ENCODE results near the gene UQCR10.

The UQCR10 gene

DNA sequence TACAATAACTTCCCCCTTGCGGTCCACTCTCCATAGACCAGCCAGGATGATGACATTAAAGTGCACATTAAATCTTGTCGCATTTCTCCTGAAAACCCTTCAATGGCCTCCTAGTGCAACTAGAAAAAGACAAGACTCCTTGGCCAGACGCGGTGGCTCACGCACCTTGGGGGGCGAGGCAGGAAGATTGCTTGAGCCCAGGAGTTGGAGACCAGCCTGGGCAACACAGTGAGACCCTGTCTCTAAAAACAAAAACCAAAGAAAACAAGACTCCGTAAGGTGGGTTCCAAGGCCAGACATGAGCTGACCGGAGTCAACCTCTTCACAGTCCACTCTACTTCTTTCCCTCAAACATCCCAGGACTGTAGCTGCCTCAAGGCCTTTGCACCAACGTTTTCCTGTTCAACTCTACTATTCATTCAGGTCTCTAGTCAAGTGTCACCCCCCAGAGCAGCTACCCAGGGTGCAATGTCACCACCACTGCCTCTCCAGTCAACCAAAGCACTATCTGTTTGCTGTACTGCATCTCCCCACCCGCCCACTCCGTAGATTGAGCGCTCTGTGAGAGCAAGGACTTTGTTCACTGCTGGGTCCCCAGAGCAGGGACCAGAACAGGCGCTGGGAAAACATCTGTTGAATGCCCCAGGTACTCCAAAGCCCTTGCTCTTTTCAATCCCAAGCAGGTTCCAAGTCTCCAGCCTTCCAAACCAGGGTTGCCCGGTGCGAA is 1.1 kb upstream of the UQCR10 start:
- peak; percentile 51 for DNase-seq (ENCODE audit: low spot score)

DNA sequence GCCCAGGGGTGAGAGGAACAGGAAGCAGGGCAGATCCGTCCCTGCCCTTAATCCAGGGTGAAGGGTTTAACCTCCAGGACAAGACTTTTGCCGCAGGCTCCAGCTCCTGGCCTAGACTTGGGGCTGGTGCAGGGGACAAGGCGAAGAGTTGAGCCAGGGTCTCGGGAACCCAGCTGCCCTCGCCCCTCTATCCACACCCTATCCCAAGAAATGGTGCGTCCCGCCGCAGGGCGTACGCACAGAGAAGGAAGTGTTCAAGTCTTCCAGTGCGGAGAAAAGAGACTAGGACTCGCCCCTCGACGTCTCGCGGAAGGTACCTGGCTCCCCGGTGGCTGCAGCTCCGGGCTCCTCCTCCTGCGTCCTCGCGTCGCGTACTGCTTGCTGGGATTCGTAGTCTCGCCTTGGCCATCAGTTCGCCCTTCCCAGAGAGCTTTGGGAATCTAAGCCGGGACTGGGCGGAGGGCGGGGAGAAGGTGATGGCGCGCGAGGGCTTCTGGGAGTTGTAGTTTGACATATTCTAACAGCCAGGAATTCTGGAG is 468 bp upstream of the UQCR10 start, which contains the start of gene ZMAT5:
Gene ZMAT5 (minus strand): TSS at position 376 of the 539 bp plus-strand sequence. CDS start 18,463 bp downstream, outside the sequence.
- DNase-seq (ENCODE audit: low spot score) = peak; percentile 97

DNA sequence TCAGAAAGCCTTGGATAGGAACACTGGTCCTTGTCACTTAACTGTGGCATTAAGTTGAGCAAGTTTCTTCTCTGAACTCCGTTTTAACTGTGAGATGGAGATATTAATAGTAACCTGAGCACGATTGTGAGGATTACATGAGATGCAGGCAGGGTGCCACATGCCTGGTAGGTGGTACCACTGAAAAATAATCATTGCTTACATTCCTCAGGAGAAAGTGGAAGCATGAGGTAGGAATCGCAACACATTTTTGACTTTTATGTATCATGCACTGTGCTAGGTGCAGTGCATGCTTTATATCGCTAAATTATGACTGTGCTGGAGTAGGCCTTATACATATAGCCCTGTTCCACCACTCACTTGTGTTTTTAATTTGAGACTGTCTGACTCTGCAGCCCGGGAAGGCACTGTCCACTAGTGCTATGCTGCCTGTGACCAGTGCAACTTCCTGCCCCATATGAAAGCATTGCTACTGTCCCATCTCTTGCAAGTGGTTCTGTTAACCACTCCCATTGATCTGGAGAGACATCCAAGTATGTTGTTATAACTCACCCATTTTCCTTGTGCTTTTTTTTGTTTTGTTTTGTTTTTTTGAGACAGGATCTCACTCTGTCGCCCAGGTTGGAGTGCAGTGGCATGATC is 1.0 kb downstream of the UQCR10 start:
- no peak for DNase-seq (ENCODE audit: low spot score)

DNA sequence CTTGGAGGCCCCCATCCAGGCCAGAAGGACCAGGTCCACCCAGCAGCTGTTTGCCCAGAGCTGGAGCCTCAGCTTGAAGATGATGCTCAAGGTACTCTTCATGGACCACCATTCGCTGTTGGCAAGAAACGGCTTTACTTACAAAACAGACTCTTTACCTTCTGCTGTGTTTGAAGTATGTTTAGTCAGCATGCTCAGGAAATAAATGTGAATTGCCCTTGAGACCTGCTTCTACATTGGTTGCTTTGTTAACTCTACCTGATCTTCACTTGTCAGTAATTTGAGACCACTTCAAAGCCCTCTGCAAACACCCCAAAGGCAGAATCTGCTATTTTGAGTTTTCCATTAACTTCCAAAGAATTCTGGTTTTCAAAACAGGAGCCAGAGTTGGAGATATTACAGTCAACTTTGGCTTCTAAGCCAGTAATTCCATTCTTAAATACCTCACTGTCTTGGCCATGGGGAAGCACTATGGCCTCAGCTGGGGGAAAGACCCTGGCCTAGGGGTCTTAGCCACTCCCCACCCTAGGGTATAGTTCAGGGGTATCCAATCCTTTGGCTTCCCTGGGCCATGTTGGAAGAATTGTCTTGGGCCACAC is 2.7 kb downstream of the UQCR10 start:
- DNase-seq (ENCODE audit: low spot score) = no peak

DNA sequence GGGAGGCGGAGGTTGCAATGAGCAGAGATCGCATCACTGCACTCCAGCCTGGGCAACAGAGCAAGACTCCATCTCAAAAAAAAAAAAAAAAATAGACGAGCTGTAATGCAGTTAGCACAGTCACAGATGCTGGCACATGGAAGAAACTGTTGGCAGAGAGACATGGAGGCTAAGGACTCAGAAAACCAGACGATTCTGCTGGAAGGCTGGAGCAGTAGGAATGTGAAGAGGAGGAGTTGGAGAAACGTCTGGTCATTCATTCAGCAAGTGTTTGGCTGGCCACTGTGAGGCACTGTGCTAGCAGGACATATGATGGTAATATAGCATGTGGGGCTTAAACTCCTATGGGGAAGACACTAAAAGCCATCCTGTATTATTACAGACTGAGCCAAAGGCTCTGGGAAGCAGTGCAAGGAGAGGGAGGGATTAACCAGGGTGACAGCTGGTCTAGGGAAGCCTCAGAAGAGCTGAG is 5.0 kb downstream of the UQCR10 start:
- DNase-seq (ENCODE audit: low spot score) = no peak

DNA sequence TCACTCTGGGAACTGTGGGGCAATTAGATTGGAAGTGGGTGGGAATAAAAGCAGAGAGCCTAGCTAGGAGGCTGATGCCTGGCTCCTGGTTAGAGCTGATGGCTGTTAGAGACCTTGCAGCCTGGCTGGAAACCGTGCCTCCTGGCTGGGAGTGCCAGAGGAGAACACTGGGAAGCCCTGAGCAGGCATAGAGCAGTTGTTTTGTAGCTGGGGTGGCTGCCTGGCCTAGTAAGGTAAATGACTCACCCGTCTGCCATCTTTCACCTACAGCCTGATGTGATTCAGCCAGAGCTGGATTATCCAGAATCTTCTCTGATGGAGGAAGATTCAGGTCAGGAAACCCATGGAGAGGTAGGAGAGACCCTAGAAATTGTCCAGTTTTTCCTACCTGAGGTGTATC is 6.1 kb downstream of the UQCR10 start:
- DNase-seq (ENCODE audit: low spot score) = no peak

DNA sequence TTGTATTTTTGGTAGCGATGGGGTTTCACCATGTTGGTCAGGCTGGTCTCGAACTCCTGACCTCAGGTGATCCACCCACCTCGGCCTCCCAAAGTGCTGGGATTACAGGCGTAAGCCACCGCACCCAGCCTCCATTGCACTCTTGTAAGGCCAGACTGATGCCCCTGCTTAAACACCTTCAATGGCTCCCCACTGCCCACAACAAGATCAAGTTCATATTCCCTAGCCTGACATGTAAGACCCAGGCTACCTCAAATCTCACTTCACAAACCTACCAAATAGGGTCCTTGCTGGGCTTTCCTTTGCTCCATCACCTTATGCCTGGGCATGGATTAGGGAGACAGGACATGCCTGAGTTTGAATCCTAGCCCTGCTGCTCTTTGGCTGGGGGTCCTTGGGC is 13.1 kb downstream of the UQCR10 start:
- no peak for DNase-seq (ENCODE audit: low spot score)

DNA sequence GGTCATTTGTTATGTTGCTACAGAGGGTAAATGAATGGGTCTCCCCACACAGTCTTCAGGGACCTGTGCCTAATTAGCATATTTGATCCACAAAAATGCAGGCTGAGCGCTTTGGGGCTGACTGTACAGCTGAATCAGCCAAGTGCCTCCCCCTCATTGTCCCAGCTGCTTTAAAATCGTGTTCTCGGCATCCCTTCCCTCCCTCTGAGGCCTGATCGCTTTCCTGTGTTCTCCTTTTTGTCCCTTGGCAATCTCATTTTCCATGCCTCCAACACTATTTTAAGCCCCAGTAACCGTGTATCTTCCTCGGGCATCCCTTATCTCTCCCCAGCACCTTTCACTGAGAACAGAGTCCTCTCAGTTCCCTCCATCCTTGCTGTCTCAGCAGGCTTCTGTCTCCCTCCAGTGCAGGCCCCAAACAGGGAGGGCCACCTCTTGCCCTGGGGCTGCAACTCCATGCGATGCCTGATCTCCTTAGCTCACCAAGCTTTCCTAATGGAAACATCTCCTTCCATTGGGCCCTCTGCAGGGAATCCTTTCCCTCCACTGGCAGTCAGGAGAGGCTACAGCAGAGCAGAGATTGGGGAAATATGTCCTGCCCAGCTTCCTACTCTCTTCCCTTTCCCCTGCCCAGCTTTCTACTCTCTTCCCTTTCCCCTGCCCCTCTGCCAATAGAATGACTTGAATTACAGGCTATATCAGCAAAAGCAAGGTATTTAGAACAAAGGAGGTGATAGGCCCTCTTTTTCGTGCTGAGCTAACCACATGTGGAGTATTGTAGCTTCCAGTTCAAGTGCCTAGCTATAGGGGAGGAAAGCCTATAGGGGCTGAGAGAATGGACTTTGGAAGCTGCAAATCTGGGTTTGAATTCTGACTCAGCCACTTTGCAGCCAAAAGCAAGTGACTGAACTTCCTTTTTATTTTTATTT is 13.8 kb downstream of the UQCR10 start:
- no peak for DNase-seq (ENCODE audit: low spot score)

DNA sequence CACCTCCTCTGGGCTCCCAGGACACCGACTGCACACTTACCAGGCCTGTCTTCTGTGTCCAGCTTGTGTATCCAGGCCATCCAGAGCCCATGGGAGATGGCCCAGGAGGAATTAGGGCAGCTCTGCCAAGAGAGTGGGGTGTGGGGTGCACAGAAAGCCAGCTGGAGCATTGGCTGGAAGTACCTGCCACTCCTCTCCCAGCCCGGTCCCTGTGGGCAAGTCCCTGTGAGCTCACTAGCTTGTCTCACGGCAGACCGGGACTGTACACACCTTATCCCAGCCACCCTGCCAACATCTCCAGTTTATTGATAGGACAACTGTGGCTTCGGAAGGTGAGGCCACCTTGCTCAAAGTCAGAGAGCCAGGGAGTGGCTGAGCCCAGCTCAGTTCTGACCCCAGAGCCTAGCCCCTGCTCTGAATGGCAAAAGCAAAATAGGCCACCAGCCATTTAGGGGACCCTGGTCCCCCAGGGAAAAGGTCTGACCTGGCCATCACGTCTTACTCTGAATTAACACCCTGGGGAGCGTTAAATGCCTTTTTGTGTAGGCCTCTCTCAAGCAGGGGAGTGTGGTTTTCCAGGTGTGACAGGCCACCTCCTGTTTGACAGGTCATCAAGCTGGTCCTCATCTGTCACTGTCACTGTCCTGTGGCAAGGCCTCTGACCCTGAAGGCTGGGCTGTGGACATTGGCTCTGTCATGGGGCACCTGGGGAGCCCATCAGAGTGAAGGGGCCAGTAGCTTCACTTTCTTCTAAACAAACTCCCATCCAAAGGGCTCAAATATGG is 15.1 kb downstream of the UQCR10 start:
- no peak for DNase-seq (ENCODE audit: low spot score)

DNA sequence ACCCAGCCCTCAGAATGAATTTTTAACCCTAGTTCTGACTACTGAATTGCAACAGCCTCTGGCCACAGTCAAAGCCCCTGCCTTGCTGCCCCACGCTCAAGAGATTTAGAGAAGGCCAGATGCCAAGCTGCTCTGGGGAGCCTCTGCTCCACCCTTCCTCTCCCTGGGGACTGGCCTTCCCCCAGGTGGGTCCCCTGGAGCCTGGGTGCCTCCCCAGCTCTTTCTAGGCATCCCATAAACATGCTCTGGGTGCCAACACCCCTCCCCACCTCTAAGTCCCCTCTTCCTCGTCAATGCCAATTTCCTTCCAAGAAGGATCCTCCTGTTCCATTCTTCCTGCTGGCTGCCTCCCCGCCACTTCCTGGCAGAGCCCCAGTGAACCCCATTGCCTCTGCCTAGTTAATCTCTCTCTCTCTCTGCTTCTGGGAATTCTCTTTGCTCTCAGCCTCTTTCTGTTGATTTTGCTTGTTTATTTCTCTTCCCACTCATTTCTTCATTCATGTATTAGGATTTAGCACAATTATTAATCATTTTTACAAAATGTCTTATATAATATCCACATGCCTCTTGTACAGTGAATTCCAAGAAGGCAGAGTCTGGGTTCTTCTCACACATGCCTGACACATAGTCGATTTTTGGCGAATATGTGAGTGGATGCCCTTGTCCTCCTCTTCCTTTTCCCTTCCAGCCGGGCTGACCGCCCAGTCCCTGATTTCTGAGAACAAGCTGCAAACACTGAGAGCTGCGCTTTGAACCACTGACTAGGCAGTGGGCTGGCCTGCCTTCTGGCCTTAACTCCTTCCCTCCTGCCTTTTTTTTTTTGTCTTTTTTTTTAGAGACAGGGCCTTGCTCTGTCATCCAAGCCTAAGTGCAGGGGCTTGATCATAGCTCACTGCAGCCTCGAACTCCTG is 17.5 kb downstream of the UQCR10 start:
- DNase-seq (ENCODE audit: low spot score) = no peak

DNA sequence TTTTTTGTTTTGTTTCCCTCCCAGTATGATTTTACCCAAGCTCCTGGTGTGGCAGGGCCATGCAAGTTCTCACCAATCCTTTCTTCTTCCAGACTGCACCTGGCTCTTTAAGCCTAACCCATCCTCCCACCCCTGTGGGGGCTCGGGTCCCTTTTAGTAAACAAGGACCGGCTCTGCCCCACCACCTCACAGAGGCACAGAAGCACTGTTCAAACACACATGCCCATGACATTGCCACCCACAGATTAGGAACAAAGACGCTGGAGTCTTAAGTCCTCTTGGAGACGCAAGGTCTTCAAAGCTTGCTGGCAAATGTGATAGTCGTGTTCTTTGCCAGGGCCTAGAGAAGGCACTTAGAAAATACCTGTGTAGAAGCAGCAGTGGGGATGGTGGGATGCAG is 18.9 kb downstream of the UQCR10 start:
- DNase-seq (ENCODE audit: low spot score) = no peak

DNA sequence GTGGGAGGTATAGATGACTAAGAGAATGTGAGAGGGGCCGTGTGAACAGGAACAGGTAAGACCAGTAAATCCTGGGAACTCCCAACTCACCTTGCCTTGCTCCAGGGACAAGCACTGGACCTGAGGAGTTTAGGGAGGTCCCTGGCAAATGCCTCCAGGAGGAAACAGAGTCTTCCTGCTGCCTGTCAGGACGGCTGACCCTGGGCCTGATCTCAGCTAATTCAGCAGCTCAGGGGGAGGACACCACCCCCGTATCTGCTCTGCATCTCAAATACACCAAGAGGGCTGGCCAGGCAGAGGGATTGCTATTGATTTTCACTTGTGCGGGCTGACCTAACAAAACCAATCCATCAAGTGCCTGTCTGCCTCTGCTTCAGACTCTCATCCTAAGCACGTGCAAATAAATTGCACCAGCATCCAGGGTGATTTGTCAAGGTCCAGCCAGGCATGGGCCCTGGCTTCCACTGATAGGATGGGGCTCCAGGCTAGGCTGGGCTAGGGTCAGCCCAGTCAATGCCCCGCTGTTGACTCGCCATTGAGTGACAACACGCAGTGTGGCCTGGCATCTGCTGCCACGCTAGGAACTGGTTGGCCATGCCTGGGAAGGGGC is 20.3 kb downstream of the UQCR10 start:
- no peak for DNase-seq (ENCODE audit: low spot score)

DNA sequence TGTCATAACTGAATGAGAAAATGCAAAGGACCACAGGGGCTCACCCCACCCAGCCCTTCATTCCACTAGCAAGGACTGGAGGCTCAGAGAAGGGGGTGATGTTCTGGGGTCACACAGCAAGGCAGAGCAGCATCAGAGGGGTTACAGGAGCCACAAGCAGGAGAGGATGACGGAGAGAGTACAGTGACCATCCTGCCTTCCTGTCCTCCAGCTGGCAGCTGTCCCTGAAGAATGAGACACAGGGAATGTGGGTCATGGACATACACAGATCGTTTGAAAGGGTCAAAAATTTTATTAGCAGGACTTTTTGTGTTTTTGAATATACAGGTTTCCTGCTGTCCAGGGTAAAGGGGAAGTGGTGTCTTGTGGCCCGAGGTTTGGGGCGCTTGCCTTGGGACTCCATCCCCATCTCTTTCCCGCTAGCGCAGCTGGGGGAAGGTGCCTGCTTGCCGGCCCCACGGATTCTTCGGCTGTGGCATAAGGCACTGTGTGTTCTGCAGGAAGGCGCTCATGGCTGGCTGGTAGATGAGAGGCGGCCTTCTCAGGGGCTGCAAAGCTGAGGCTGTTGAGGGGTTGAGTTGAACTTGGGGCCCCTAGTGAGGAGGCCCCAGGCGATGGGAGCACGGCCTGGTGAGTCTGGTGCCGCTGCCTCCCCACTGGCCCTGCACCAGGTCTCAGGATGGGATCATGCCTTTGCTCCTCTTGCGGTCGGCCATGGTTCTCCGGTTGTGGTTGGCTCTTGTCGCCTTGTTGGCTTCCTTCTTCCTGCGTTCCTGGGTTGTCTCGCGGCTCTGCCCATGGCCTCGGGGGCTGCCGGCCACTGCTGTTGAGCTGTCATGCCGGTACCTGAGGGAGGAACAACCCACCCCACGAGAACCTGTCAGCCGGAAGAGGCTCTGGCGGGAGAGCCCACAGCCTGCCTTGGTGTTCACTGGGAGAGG is 21.4 kb downstream of the UQCR10 start:
- no peak for DNase-seq (ENCODE audit: low spot score)

DNA sequence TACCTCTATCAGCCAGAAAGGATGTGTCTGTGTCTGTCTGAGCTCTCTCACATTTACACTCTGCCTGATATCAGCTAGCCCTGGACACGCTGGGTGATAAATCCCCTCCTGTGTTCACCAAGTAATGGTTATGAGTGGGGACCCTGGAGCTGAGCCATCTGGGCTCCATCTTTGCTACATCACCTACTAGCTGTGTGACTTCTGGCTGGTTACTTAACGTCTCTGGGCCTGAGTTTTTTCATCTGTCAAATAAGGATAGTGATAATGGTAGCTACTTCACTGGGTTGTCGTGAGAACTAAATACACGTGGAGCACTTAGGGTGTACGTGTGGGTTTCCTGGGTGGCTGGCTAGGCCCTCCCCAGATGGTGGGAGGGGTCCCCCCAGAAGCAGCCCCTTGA is 22.9 kb downstream of the UQCR10 start:
- no peak for DNase-seq (ENCODE audit: low spot score)

DNA sequence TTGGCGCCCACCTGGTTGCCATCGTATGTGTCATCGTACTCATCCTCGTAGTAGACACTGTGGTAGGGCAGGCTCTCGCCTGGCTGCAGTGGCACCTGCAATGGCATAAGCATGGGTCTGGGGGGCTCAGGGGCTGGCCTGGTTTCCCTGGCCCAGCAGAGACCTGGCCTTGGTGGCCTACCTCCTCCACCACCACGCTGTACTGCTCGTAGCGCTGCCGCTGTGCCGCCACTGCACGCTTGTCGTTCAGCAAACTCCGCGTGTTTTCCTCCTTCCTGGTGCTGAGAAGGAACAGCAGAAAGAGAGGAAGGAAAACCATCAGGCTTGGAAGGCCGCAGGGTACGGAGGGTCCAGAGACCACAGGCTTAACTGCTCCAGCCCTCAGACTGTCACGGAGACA is 26.2 kb downstream of the UQCR10 start:
- no peak for DNase-seq (ENCODE audit: low spot score)

DNA sequence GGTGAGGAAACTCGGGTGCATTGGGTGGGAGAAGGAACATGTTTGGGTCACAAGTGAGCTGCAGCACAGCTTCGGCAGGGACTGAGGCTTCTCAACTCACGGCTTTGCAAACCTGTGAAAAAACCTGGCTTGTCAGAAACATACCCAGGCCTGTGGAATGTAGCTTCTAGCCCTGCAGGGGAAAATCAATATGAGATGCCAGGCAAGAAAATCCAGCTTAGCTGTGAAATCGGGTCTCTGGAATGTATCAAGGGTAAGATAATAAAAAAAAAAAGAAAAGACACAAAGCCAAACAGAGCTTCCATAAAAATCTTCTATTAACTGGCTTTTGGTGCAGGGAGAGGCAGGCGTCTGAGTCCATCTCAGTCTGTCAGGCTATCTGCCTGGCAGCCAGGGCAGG is 28.5 kb downstream of the UQCR10 start:
- DNase-seq (ENCODE audit: low spot score) = no peak

DNA sequence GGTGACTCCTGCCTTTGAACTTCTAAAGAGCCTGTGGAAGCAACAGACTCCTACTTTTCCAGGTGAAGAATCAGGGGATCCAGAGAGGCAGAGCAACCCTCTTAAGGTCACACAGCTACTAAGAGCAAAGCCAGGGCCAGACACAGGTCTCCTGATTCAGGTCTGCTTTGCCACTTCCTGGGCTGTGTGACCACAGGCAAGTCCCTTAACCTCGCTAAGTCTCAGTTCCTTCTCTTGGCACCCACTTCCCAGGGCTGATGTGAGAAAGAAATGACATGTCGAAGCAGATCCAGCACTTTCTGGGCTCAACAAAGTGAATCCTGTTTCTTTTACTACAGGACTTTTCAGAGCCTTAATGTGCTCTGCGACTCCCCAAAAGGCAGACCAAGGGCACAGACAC is 30.2 kb downstream of the UQCR10 start:
- no peak for DNase-seq (ENCODE audit: low spot score)

DNA sequence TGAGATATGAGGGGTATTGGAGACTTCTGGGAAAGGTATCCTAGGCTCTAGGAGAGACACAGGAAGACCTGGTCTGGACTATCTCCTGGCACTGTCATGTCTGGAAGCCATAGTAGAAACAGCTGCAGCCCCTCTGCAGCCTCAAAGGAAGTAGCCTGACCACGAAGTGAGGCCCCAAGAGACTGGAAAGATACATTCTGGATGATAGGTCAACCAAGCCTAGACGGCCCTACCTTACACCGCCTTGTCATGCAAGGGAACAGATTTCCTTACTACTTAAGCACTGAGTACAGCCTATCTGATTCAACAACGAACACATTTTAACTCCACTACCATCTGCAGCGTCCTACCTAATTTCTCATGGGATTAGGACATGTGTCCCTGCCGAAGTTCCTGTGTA is 31.1 kb downstream of the UQCR10 start:
- DNase-seq (ENCODE audit: low spot score) = no peak

Measured in germinal center (tissue), 1 donor.